BE2C (cell line): ENCODE data around the gene NRXN3.

ENCODE experiments used
- DNase-seq: peaks from one replicate; pipeline ENCODE4 v3.0.0-alpha.2; 2020
- H3K27me3 ChIP-seq: fragments of 250-450 bp; sonication (Bioruptor Pico); 2 replicates; pipeline ENCODE4 v1.5.1; 2020; ENCODE audit warnings: mild to moderate bottlenecking
- H3K36me3 ChIP-seq: fragments of 250-450 bp; sonication (Bioruptor Pico); 2 replicates; pipeline ENCODE4 v1.5.1; 2020; ENCODE audit warnings: mild to moderate bottlenecking
- H3K4me1 ChIP-seq: fragments of 250-450 bp; sonication (Bioruptor Pico); 2 replicates; pipeline ENCODE4 v1.5.1; 2020
- H3K4me3 ChIP-seq: 2 replicates; pipeline ENCODE4 v1.5.1; 2011; ENCODE audit warnings: low read depth, low read length
- H3K9me3 ChIP-seq: fragments of 250-450 bp; sonication (Bioruptor Pico); 2 replicates; pipeline ENCODE4 v1.5.1; 2020
- TF ChIP-seq, protein P1 (sequence below): IDR thresholded peaks from 2 replicates; pipeline ENCODE4 v1.5.1; 2012; ENCODE audit warnings: mild to moderate bottlenecking, low read depth, low read length

Gene NRXN3

DNA sequence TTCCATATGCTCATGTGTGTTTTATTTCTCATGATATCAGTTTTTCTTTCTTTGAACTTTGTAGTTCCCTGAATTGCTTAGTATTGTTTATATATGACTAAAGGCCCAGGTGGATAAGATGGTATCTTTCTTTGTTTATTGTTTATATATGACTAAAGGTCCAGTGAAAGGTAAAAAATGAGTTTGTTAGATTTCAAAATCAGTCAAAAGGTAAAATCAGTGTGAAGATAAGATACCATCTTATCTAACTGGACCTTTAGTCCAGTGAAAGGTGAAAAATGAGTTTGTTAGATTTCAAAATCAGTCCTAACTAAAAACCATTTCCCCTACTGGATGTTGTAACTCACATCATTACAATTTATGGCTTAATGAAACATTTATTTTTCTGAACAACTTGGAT lies 1150.9 kb downstream of the NRXN3 start:
- TF ChIP-seq, protein P1, sequence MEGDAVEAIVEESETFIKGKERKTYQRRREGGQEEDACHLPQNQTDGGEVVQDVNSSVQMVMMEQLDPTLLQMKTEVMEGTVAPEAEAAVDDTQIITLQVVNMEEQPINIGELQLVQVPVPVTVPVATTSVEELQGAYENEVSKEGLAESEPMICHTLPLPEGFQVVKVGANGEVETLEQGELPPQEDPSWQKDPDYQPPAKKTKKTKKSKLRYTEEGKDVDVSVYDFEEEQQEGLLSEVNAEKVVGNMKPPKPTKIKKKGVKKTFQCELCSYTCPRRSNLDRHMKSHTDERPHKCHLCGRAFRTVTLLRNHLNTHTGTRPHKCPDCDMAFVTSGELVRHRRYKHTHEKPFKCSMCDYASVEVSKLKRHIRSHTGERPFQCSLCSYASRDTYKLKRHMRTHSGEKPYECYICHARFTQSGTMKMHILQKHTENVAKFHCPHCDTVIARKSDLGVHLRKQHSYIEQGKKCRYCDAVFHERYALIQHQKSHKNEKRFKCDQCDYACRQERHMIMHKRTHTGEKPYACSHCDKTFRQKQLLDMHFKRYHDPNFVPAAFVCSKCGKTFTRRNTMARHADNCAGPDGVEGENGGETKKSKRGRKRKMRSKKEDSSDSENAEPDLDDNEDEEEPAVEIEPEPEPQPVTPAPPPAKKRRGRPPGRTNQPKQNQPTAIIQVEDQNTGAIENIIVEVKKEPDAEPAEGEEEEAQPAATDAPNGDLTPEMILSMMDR: no peak
- Histone ChIP-seq H3K36me3 (no peaks in the 10 kb centered on the region), H3K4me1 (no peaks in the 10 kb centered on the region), H3K9me3 (no peaks in the 10 kb centered on the region; the same call in 1 of the 2 replicates), H3K4me3 (no peak overlapping the region), H3K27me3 (no peaks in the 10 kb centered on the region)
- DNase-seq: no peak

DNA sequence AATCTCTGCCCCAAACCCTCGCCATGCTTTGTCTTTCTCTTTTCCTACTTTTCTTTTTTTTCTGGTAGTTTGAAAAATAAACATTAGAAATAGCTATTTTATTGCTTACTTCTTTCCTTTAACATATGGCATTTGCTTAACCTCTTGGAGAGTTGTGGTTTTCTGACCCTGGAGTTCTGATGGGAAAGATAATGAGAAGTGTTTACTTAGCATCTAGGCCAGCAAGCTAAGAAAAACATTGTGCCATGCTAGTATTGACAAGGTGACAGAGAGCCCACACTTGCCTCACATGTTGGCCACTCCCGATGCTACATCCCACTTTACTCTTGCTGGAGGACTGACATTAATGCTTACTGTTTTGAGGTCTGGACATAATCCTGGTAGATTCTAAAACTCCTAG lies 1154.9 kb downstream of the NRXN3 start:
- Histone ChIP-seq H3K9me3 (no peaks in the 10 kb centered on the region), H3K4me3 (no peak overlapping the region), H3K4me1 (no peaks in the 10 kb centered on the region), H3K36me3 (no peaks in the 10 kb centered on the region), H3K27me3 (no peaks in the 10 kb centered on the region)
- DNase-seq: no peak
- TF ChIP-seq, protein P1: no peak

- TF ChIP-seq, protein P1: no peak
- no peaks in the 10 kb centered on the region for H3K9me3 ChIP-seq
- no peak for DNase-seq
Observed at GRCh38 chr14:79325557-79325956, 1155.4 kb downstream of the NRXN3 start.

GRCh38 chr14:79328863-79329262 lies 1158.7 kb downstream of the NRXN3 start:
- no peak for DNase-seq
- H3K4me1 ChIP-seq: no peaks in the 10 kb centered on the region
- H3K36me3 ChIP-seq: no peaks in the 10 kb centered on the region
- no peaks in the 10 kb centered on the region for H3K27me3 ChIP-seq
- TF ChIP-seq, protein P1: no peak
- no peak overlapping the region for H3K4me3 ChIP-seq
- no peaks in the 10 kb centered on the region for H3K9me3 ChIP-seq

More at GRCh38 chr14:79325557-79325956, 1155.4 kb downstream of the NRXN3 start:
- Histone ChIP-seq H3K4me3 (no peak overlapping the region), H3K27me3 (no peaks in the 10 kb centered on the region), H3K4me1 (no peaks in the 10 kb centered on the region), H3K36me3 (no peaks in the 10 kb centered on the region)

- TF ChIP-seq, protein P1: no peak
- H3K36me3 ChIP-seq: no peaks in the 10 kb centered on the region
- no peak for DNase-seq
Observed at GRCh38 chr14:79331830-79332229, 1161.7 kb downstream of the NRXN3 start.

GRCh38 chr14:79332504-79333197 lies 1162.5 kb downstream of the NRXN3 start:
- TF ChIP-seq, protein P1: no peak
- Histone ChIP-seq H3K36me3 (no peaks in the 10 kb centered on the region), H3K27me3 (no peaks in the 10 kb centered on the region), H3K4me3 (no peak overlapping the region), H3K4me1 (no peaks in the 10 kb centered on the region), H3K9me3 (no peaks in the 10 kb centered on the region)
- no peak for DNase-seq

More at GRCh38 chr14:79331830-79332229, 1161.7 kb downstream of the NRXN3 start:
- H3K4me1 ChIP-seq: no peaks in the 10 kb centered on the region
- H3K9me3 ChIP-seq: no peaks in the 10 kb centered on the region
- no peaks in the 10 kb centered on the region for H3K27me3 ChIP-seq
- H3K4me3 ChIP-seq: no peak overlapping the region
